HG03469 (cell line): ENCODE measurements around the gene TMPRSS13.

Experiments used
- ATAC-seq: cut with Tn5 transposase; IDR thresholded peaks from one replicate; pipeline ENCODE4 v1.9.1; 2021; ENCODE audit warnings: mild to moderate bottlenecking, moderate library complexity, moderate number of reproducible peaks; ENCODE audit not compliant: unreplicated experiment

Gene TMPRSS13

GRCh38 chr11:117900720-117901440 lies 28.3 kb downstream of the TMPRSS13 start:
- ATAC-seq, result no peak

- ATAC-seq, result no peak
Observed at GRCh38 chr11:117900121-117900648, 29.0 kb downstream of the TMPRSS13 start.

- no peak for ATAC-seq
Observed at GRCh38 chr11:117898059-117898458, 31.1 kb downstream of the TMPRSS13 start.

- ATAC-seq, result no peak
Observed at GRCh38 chr11:117892651-117893050, 36.6 kb downstream of the TMPRSS13 start.

GRCh38 chr11:117891362-117891761 lies 37.8 kb downstream of the TMPRSS13 start:
- ATAC-seq, result no peak

GRCh38 chr11:117888139-117888566 lies 41.0 kb downstream of the TMPRSS13 start:
- no peak for ATAC-seq

- ATAC-seq, result no peak
Observed at GRCh38 chr11:117887431-117888138, 41.6 kb downstream of the TMPRSS13 start.

GRCh38 chr11:117885777-117886176 lies 43.4 kb downstream of the TMPRSS13 start:
- ATAC-seq, result no peak

GRCh38 chr11:117884994-117885393 lies 44.2 kb downstream of the TMPRSS13 start:
- no peak for ATAC-seq

- no peak for ATAC-seq
Observed at GRCh38 chr11:117883063-117883462, 46.1 kb downstream of the TMPRSS13 start.

- ATAC-seq, result no peak
Observed at GRCh38 chr11:117882311-117882905, 46.8 kb downstream of the TMPRSS13 start.

- ATAC-seq, result no peak
Observed at GRCh38 chr11:117881217-117881616, 48.0 kb downstream of the TMPRSS13 start.

- ATAC-seq, result no peak
Observed at GRCh38 chr11:117879516-117880480, 49.4 kb downstream of the TMPRSS13 start.

- ATAC-seq, result no peak
Observed at GRCh38 chr11:117878939-117879475, 50.2 kb downstream of the TMPRSS13 start.

- ATAC-seq, result no peak
Observed at GRCh38 chr11:117878314-117878938, 50.8 kb downstream of the TMPRSS13 start.

- no peak for ATAC-seq
Observed at GRCh38 chr11:117877120-117877784, 52.0 kb downstream of the TMPRSS13 start.

GRCh38 chr11:117876341-117877119 lies 52.7 kb downstream of the TMPRSS13 start, which contains the start of gene FXYD6:
Gene FXYD6, minus strand, starts transcription at chr11:117876658. Its CDS starts 33,882 bp downstream, at chr11:117842776.
- no peak for ATAC-seq

- ATAC-seq, result no peak
Observed at GRCh38 chr11:117876059-117876340, 53.2 kb downstream of the TMPRSS13 start.
